ENCODE results near the gene POLR3H. TPM values are rescaled to one million over a fixed set of nuclear protein-coding genes. Genes with fewer than 3 reads are reported as not detected.

Gene POLR3H
- total and polyA plus RNA-seq, 2 experiments from 2014 or later: 19.0 to 26.5 TPM

DNA sequence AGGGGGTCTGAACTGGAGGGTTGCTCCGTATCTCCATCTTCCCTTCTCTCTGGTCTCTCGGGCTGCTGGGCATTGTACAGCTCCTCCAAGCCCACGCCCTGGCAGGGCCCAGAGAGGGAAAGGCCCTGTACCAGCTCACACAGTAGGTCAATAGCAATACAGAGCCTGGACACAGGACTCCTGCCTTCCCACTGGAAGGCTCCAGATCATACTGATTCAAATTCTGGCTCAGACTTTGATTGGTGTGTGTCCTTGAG lies 23.2 kb upstream of the POLR3H start:
- no peaks in the 10 kb centered on the region for H4K20me1 ChIP-seq (replicated peaks; ENCODE audit: insufficient read depth)
- no peaks in the 10 kb centered on the region for H3F3A ChIP-seq (replicated peaks; ENCODE audit: low read depth)
- H3K79me2 ChIP-seq (replicated peaks; ENCODE audit: insufficient read depth): no peaks in the 10 kb centered on the region
- no peaks in the 10 kb centered on the region for H3K27me3 ChIP-seq (ENCODE audit: insufficient read depth)
- H3K4me1 ChIP-seq (ENCODE audit: insufficient read depth): peaks cover 7% of the 10 kb centered on the region
- no peak for ATAC-seq
- H3K9me2 ChIP-seq (ENCODE audit: insufficient read depth): no peaks in the 10 kb centered on the region
- H3K4me3 ChIP-seq: no peak overlapping the region
- Mint-ChIP-seq H3K27ac (no peak overlapping the region), H3K9me3 (no peaks in the 10 kb centered on the region; the same call in 2 of the 3 replicates), H3K36me3 (ENCODE audit: low read depth) (no peaks in the 10 kb centered on the region), H3K4me1 (peaks cover 9% of the 10 kb centered on the region), H3K4me3 (no peak overlapping the region), H3K27me3 (ENCODE audit: insufficient read depth, low read depth, poor library complexity) (peaks cover 10% of the 10 kb centered on the region)
- H3K4me2 ChIP-seq: no peak overlapping the region
- no peak overlapping the region for H2AFZ ChIP-seq
- DNase-seq (ENCODE audit: low spot score): no peak
- TF ChIP-seq NANOG (IDR thresholded peaks at IDR 0.05; ENCODE audit: borderline replicate concordance) (no peak), JUNB (IDR thresholded peaks at IDR 0.05; ENCODE audit: unreplicated experiment) (no peak), EZH2 (IDR thresholded peaks at IDR 0.05; ENCODE audit: low read depth, unreplicated experiment) (no peak), ZNF114 (CRISPR knock-in tag; IDR thresholded peaks at IDR 0.05) (no peak), CREB1 (CRISPR knock-in tag; IDR thresholded peaks at IDR 0.05; ENCODE audit: low read depth) (no peak), ZNF462 (CRISPR knock-in tag; IDR thresholded peaks at IDR 0.05) (no peak), POLR2AphosphoS5 (IDR thresholded peaks at IDR 0.05; ENCODE audit: low read depth) (no peak), STAT1 (IDR thresholded peaks at IDR 0.05; ENCODE audit: unreplicated experiment) (no peak), EZH2phosphoT487 (IDR thresholded peaks at IDR 0.05; ENCODE audit: unreplicated experiment) (no peak), ZNF331 (CRISPR knock-in tag; IDR thresholded peaks at IDR 0.05; ENCODE audit: low read depth) (no peak)
- TF ChIP-seq, protein P1, sequence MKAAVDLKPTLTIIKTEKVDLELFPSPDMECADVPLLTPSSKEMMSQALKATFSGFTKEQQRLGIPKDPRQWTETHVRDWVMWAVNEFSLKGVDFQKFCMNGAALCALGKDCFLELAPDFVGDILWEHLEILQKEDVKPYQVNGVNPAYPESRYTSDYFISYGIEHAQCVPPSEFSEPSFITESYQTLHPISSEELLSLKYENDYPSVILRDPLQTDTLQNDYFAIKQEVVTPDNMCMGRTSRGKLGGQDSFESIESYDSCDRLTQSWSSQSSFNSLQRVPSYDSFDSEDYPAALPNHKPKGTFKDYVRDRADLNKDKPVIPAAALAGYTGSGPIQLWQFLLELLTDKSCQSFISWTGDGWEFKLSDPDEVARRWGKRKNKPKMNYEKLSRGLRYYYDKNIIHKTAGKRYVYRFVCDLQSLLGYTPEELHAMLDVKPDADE (IDR thresholded peaks at IDR 0.05): no peak
- TF ChIP-seq, protein P2, sequence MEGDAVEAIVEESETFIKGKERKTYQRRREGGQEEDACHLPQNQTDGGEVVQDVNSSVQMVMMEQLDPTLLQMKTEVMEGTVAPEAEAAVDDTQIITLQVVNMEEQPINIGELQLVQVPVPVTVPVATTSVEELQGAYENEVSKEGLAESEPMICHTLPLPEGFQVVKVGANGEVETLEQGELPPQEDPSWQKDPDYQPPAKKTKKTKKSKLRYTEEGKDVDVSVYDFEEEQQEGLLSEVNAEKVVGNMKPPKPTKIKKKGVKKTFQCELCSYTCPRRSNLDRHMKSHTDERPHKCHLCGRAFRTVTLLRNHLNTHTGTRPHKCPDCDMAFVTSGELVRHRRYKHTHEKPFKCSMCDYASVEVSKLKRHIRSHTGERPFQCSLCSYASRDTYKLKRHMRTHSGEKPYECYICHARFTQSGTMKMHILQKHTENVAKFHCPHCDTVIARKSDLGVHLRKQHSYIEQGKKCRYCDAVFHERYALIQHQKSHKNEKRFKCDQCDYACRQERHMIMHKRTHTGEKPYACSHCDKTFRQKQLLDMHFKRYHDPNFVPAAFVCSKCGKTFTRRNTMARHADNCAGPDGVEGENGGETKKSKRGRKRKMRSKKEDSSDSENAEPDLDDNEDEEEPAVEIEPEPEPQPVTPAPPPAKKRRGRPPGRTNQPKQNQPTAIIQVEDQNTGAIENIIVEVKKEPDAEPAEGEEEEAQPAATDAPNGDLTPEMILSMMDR (conservative IDR thresholded peaks at IDR 0.05; ENCODE audit: low read depth in 2 of 2): no peak
- TF ChIP-seq, protein P3, sequence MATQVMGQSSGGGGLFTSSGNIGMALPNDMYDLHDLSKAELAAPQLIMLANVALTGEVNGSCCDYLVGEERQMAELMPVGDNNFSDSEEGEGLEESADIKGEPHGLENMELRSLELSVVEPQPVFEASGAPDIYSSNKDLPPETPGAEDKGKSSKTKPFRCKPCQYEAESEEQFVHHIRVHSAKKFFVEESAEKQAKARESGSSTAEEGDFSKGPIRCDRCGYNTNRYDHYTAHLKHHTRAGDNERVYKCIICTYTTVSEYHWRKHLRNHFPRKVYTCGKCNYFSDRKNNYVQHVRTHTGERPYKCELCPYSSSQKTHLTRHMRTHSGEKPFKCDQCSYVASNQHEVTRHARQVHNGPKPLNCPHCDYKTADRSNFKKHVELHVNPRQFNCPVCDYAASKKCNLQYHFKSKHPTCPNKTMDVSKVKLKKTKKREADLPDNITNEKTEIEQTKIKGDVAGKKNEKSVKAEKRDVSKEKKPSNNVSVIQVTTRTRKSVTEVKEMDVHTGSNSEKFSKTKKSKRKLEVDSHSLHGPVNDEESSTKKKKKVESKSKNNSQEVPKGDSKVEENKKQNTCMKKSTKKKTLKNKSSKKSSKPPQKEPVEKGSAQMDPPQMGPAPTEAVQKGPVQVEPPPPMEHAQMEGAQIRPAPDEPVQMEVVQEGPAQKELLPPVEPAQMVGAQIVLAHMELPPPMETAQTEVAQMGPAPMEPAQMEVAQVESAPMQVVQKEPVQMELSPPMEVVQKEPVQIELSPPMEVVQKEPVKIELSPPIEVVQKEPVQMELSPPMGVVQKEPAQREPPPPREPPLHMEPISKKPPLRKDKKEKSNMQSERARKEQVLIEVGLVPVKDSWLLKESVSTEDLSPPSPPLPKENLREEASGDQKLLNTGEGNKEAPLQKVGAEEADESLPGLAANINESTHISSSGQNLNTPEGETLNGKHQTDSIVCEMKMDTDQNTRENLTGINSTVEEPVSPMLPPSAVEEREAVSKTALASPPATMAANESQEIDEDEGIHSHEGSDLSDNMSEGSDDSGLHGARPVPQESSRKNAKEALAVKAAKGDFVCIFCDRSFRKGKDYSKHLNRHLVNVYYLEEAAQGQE (IDR thresholded peaks at IDR 0.05; ENCODE audit: unreplicated experiment): no peak
- H3K27ac ChIP-seq (ENCODE audit: low read depth): no peak overlapping the region
- H3K36me3 ChIP-seq (ENCODE audit: insufficient read depth): no peaks in the 10 kb centered on the region
